PFSK-1 (cell line): ENCODE results near the gene ZNF25.

Source experiments
- FOXP2 ChIP-seq: optimal IDR thresholded peaks from 2 replicates; pipeline ENCODE3; 2011; ENCODE audit warnings: borderline replicate concordance, control low read depth, inconsistent platforms; ENCODE audit not compliant: insufficient read depth; ENCODE audit errors: extremely low read length, extremely low read depth
- POLR2AphosphoS5 ChIP-seq: IDR thresholded peaks from 2 replicates; pipeline ENCODE4 v1.6.1; 2012; ENCODE audit warnings: low read depth, mild to moderate bottlenecking, control low read depth, low read length, moderate library complexity
- SIN3A ChIP-seq: IDR thresholded peaks from 2 replicates; pipeline ENCODE4 v1.6.1; 2012; ENCODE audit warnings: mild to moderate bottlenecking, low read length, moderate library complexity, borderline replicate concordance; ENCODE audit not compliant: insufficient read depth
- TAF1 ChIP-seq: IDR thresholded peaks from 2 replicates; pipeline ENCODE4 v1.6.1; 2012; ENCODE audit warnings: low read length, control low read depth, borderline replicate concordance; ENCODE audit not compliant: insufficient read depth
- TF ChIP-seq, protein P1 (sequence below), 2 experiments: IDR thresholded peaks; 2 replicates each; pipeline versions ENCODE4 v1.6.1 to v1.8.0; 2011 to 2012; ENCODE audit warnings: low read depth in 2 of 2, low read length in 2 of 2, control low read depth in 1 of 2, inconsistent platforms in 1 of 2, mild to moderate bottlenecking in 1 of 2, moderate library complexity in 1 of 2; ENCODE audit not compliant: insufficient read depth in 1 of 2

Gene ZNF25

DNA sequence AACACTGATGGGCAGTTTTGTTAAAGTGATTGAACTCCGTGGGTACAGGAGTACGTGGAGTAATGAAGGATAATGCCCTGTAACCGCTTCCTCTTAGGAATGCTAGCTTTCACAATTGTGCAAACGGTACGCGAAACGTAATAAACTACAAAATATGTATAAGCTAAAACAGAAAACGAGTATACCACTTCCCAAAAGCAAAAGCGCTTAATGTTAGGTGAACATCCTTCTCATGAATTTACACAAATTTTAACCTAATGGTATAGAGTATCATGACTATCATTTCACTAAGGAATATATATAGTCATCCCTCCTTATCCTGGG, 395 bp upstream of the ZNF25 start:
- TF ChIP-seq SIN3A (no peak), POLR2AphosphoS5 (no peak), FOXP2 (no peak), TAF1 (no peak)
- TF ChIP-seq, protein P1, sequence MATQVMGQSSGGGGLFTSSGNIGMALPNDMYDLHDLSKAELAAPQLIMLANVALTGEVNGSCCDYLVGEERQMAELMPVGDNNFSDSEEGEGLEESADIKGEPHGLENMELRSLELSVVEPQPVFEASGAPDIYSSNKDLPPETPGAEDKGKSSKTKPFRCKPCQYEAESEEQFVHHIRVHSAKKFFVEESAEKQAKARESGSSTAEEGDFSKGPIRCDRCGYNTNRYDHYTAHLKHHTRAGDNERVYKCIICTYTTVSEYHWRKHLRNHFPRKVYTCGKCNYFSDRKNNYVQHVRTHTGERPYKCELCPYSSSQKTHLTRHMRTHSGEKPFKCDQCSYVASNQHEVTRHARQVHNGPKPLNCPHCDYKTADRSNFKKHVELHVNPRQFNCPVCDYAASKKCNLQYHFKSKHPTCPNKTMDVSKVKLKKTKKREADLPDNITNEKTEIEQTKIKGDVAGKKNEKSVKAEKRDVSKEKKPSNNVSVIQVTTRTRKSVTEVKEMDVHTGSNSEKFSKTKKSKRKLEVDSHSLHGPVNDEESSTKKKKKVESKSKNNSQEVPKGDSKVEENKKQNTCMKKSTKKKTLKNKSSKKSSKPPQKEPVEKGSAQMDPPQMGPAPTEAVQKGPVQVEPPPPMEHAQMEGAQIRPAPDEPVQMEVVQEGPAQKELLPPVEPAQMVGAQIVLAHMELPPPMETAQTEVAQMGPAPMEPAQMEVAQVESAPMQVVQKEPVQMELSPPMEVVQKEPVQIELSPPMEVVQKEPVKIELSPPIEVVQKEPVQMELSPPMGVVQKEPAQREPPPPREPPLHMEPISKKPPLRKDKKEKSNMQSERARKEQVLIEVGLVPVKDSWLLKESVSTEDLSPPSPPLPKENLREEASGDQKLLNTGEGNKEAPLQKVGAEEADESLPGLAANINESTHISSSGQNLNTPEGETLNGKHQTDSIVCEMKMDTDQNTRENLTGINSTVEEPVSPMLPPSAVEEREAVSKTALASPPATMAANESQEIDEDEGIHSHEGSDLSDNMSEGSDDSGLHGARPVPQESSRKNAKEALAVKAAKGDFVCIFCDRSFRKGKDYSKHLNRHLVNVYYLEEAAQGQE (IDR thresholded peaks at IDR 0.05; ENCODE audit: insufficient read depth in 1 of 2, low read depth in 2 of 2, low read length in 2 of 2): no peak

DNA sequence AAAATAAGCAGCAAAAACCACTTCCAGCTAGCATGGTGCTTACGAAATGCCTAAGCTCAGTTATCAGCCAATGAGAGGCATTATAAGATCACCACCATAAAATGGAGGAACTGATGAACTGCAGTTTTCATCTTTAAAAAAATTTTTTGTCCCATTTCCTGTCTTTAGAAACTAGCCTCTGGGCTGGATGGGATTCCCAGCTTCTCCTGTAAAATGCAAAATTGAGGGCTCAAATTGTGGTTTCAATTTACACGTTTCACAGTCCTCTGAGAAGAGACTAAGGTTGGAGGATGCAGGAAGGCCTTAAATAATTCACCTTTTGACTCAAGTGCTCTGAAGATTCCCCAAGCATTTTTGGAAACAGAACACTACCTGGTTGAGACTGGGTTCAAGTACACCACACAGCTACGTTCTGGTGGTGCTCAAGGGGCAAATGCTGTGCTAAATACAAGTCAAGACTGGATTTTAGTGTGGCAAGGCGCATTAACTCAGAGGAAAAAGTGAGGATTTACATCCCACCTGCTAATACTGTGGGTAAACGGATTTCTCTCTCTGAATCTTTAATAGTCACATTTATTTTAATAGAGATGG, 951 bp downstream of the ZNF25 start:
- TF ChIP-seq, protein P1 (IDR thresholded peaks at IDR 0.05; ENCODE audit: insufficient read depth in 1 of 2, low read depth in 2 of 2, low read length in 2 of 2): no peak
- TF ChIP-seq FOXP2 (no peak), TAF1 (no peak), POLR2AphosphoS5 (no peak), SIN3A (no peak)

DNA sequence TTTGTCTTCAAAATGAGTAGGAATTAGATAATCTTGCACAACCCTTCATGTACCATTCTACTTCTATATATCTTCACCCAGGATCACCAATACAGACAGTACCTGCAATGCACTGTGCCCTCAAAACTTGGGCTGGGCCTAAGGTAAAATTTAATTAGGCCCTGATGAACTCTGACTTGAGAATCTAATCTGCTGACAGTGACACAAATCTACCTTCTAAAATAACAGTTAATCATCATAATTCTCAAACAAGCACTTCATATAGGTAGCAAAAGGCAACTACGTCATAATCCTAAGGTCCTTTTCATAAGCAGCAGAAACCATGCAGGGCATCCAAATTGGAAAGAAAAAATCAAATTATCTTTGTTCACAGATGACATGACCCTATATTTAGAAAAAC, 4.1 kb downstream of the ZNF25 start:
- no peak for TF ChIP-seq FOXP2
- no peak for TF ChIP-seq POLR2AphosphoS5
- TF ChIP-seq, protein P1 (IDR thresholded peaks at IDR 0.05; ENCODE audit: insufficient read depth in 1 of 2, low read depth in 2 of 2, low read length in 2 of 2): no peak
- no peak for TF ChIP-seq SIN3A
- TF ChIP-seq TAF1: no peak

DNA sequence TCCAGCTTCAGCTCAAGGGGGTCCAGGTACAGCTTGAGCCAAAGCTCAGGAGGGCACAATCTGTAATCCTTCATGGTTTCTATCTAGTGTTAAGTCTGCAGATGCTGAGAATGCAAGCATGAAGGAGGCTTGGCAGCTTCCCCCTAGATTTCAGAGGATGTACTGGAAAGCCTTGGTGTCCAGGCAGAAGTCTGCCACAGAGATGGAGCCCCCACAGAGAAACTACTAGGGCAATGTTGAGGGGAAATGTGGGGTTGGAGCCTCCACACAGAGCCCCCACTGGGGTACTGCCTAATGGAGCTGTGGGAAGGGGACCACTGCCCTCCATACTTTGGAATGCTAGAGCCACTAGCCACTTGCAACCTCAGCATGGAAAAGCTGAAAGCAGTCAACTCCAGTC, 11.4 kb downstream of the ZNF25 start:
- TF ChIP-seq SIN3A: no peak
- TF ChIP-seq TAF1: no peak
- TF ChIP-seq, protein P1 (IDR thresholded peaks at IDR 0.05; ENCODE audit: insufficient read depth in 1 of 2, low read depth in 2 of 2, low read length in 2 of 2): no peak
- TF ChIP-seq POLR2AphosphoS5: no peak
- TF ChIP-seq FOXP2: no peak

DNA sequence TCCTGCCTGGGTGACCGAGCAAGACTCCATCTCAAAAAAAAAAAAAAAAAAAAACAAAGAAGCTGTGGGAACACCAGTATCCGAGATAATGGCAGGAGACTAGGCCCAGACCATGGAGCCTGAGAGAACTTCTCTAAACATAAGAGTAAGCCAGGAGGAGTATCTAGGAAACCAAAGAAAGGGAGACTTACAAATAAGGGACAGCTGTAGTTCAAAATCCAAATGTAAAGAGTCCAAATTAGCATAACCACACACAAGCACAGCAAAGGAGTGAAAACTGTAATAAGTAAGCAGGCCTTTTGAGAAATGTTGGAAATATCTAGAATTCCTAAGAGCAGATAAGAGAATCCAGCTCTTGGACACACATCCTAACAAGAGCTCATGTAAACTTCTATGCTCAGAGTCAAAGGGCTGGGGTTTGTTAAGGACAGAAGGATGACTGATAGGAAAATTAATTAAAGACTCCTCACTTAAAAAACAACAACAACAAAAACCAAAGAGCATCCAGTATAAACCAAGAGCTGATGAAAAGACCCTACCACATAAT, 15.8 kb downstream of the ZNF25 start:
- TF ChIP-seq TAF1: no peak
